Measurements from ENCODE around the gene CIB4.

- TF ChIP-seq CTCF (IDR thresholded peaks at IDR 0.05) = no peak
- no peak for TF ChIP-seq POLR2A (IDR thresholded peaks at IDR 0.05)
- TF ChIP-seq POLR2AphosphoS5 (IDR thresholded peaks at IDR 0.05) = no peak
Observed at GRCh38 chr2:26632624-26633185, 8.5 kb downstream of the CIB4 start.

Measured in prostate gland (tissue), 2 donors.